Endothelial cell of hepatic sinusoid (primary cell): ENCODE measurements around the gene MICAL2.

ENCODE experiments used
- in situ Hi-C: cut with HindIII; loops from 2 replicates; pipeline ENCODE4 v1.10.0; 2017; ENCODE audit warnings: low sequenced_read_pairs

Gene MICAL2

GRCh38 chr11:12182676-12183541 lies 72.5 kb downstream of the MICAL2 start:
- in situ Hi-C loops, result no loop called here

GRCh38 chr11:12183827-12184620 lies 73.6 kb downstream of the MICAL2 start:
- in situ Hi-C loops, result no loop called here

GRCh38 chr11:12184699-12185098 lies 74.3 kb downstream of the MICAL2 start:
- in situ Hi-C loops, result loop anchor here (5.0 kb wide), 1 partner anchor 57 kb away; no protein-coding TSS in a partner anchor

- in situ Hi-C loops, result loop anchor here (5.0 kb wide), 1 partner anchor 58 kb away; no protein-coding TSS in a partner anchor
These were observed 74.8 kb downstream of the MICAL2 start for GRCh38 chr11:12185106-12185690.

- in situ Hi-C loops, result loop anchor here (5.0 kb wide), 1 partner anchor 59 kb away; no protein-coding TSS in a partner anchor
These were observed 75.5 kb downstream of the MICAL2 start for GRCh38 chr11:12185914-12186313.

- in situ Hi-C loops, result loop anchor here (5.0 kb wide), 1 partner anchor 59 kb away; no protein-coding TSS in a partner anchor
These were observed 76.3 kb downstream of the MICAL2 start for GRCh38 chr11:12186701-12187100.

GRCh38 chr11:12187399-12187798 lies 77.0 kb downstream of the MICAL2 start:
- in situ Hi-C loops, result loop anchor here (5.0 kb wide), 1 partner anchor 60 kb away; no protein-coding TSS in a partner anchor

- in situ Hi-C loops, result loop anchor here (5.0 kb wide), 1 partner anchor 61 kb away; no protein-coding TSS in a partner anchor
These were observed 78.3 kb downstream of the MICAL2 start for GRCh38 chr11:12188548-12189317.

GRCh38 chr11:12189543-12190235 lies 79.3 kb downstream of the MICAL2 start:
- in situ Hi-C loops, result loop anchor here (5.0 kb wide), 1 partner anchor 62 kb away; no protein-coding TSS in a partner anchor

GRCh38 chr11:12190511-12190910 lies 80.1 kb downstream of the MICAL2 start:
- in situ Hi-C loops, result no loop called here

GRCh38 chr11:12192794-12193514 lies 82.6 kb downstream of the MICAL2 start:
- in situ Hi-C loops, result no loop called here

- in situ Hi-C loops, result no loop called here
These were observed 83.3 kb downstream of the MICAL2 start for GRCh38 chr11:12193515-12194336.

GRCh38 chr11:12195768-12196167 lies 85.4 kb downstream of the MICAL2 start:
- in situ Hi-C loops, result no loop called here

GRCh38 chr11:12196308-12196707 lies 85.9 kb downstream of the MICAL2 start:
- in situ Hi-C loops, result no loop called here

- in situ Hi-C loops, result no loop called here
These were observed 86.5 kb downstream of the MICAL2 start for GRCh38 chr11:12196872-12197271.

GRCh38 chr11:12198251-12199222 lies 88.1 kb downstream of the MICAL2 start:
- in situ Hi-C loops, result no loop called here
